HepG2 (cell line): Measurements from ENCODE around the gene MSANTD2. TPM values are rescaled to one million over a fixed set of nuclear protein-coding genes. Genes with fewer than 3 reads are reported as not detected.

Source experiments
- ATAC-seq: fragments of 200-7000 bp; cut with Tn5 transposase; 3 replicates; pipeline ENCODE4 v1.9.1; 2020; ENCODE audit warnings: mild to moderate bottlenecking, moderate library complexity
- BruUV-seq: library from RNA; stranded (reverse); fragments of 400-500 nt; replicated peaks from 2 replicates; lab custom pipeline; 2021; lab: Mats Ljungman, UMichigan
- CTCF ChIA-PET: fragments of 300-600 bp; formaldehyde crosslinking; extraction: SDS; loops from one replicate; lab custom pipeline; 2021; ENCODE audit warnings: low total read pairs, inconsistent platforms, low intra/inter-chr PET ratio; lab: Yijun Ruan, JAX
- POLR2A ChIA-PET: fragments of 350-600 bp; sonication (Branson Sonifier 250); formaldehyde crosslinking; loops from one replicate; lab custom pipeline; 2020; ENCODE audit warnings: antibody characterized with exemption, inconsistent platforms; lab: Yijun Ruan, JAX
- DNase-seq: peaks from one replicate; pipeline ENCODE4 v3.0.0-alpha.2; 2015; ENCODE audit warnings: low spot score
- FAIRE-seq: peaks from 3 replicates; lab custom pipeline; 2011; peaks lifted over from hg19 to GRCh38; lab: Jason Lieb, UNC
- H2AFZ ChIP-seq: one replicate; pipeline ENCODE4 v1.6.1; 2011; ENCODE audit warnings: low read length, inconsistent platforms
- H3K27ac ChIP-seq: fragments of 300-600 bp; 3 replicates; pipeline ENCODE4 v1.8.0; 2011; ENCODE audit warnings: mixed run types, mild to moderate bottlenecking, mixed read lengths, low read length, inconsistent platforms; ENCODE audit not compliant: insufficient read depth; ENCODE audit errors: extremely low read length
- H3K27me3 ChIP-seq, 2 experiments: fragments of 200-600 bp in 1 of 2; 2 replicates in 1 of 2; 3 replicates in 1 of 2; pipeline versions ENCODE4 v1.6.0 to v1.8.0; 2011; ENCODE audit warnings: low read length in 2 of 2, mild to moderate bottlenecking in 2 of 2, moderate library complexity in 2 of 2, inconsistent platforms in 1 of 2; ENCODE audit not compliant: insufficient read depth in 2 of 2, control insufficient read depth in 1 of 2
- H3K36me3 ChIP-seq, 2 experiments: fragments of 200-600 bp in 1 of 2; replicated peaks in 1 of 2; 2 replicates in 1 of 2; 3 replicates in 1 of 2; pipeline versions ENCODE4 v1.5.1 to v1.8.0; 2011; ENCODE audit warnings: low read length in 2 of 2, inconsistent platforms in 1 of 2; ENCODE audit not compliant: insufficient read depth in 2 of 2, control insufficient read depth in 1 of 2
- H3K4me1 ChIP-seq: 2 replicates; pipeline ENCODE4 v1.5.1; 2012; ENCODE audit warnings: low read length, inconsistent platforms; ENCODE audit not compliant: insufficient read depth
- H3K4me2 ChIP-seq: 2 replicates; pipeline ENCODE4 v1.6.0; 2011; ENCODE audit warnings: low read depth, low read length, inconsistent platforms
- H3K4me3 ChIP-seq, 3 experiments: fragments of 200-600 bp in 1 of 3; sonication (generic), shearing (Covaris generic) in 1 of 3; replicated peaks in 1 of 3; 2 replicates each; pipeline ENCODE4 v1.5.1; 2011 to 2016; ENCODE audit warnings: low read length in 3 of 3, inconsistent platforms in 2 of 3, low read depth in 2 of 3, mild to moderate bottlenecking in 2 of 3, control low read depth in 1 of 3, mixed read lengths in 1 of 3; ENCODE audit not compliant: insufficient read depth in 1 of 3
- H3K79me2 ChIP-seq: one replicate; pipeline ENCODE4 v1.6.1; 2011; ENCODE audit warnings: low read length, inconsistent platforms; ENCODE audit not compliant: insufficient read depth
- H3K9ac ChIP-seq: 2 replicates; pipeline ENCODE4 v1.6.0; 2011; ENCODE audit warnings: mild to moderate bottlenecking, low read depth, low read length, inconsistent platforms; ENCODE audit not compliant: insufficient read depth
- H3K9me3 ChIP-seq: 2 replicates; pipeline ENCODE4 v1.5.1; 2012; ENCODE audit warnings: mild to moderate bottlenecking, low read length
- H4K20me1 ChIP-seq: 2 replicates; pipeline ENCODE4 v1.6.0; 2011; ENCODE audit warnings: inconsistent platforms, mild to moderate bottlenecking, low read length, moderate library complexity; ENCODE audit not compliant: insufficient read depth
- ATF7-NPFF ChIP-seq: sonication (generic); formaldehyde crosslinking; IDR thresholded peaks from 2 replicates; pipeline ENCODE4 v1.8.1; 2023; ENCODE audit warnings: mild to moderate bottlenecking, low read depth, missing genetic modification reagents, moderate library complexity
- NONO ChIP-seq, 2 experiments: fragments of 450-650 bp in 1 of 2; sonication (generic) in 1 of 2; formaldehyde crosslinking in 1 of 2; IDR thresholded peaks in 1 of 2; conservative IDR thresholded peaks in 1 of 2; 2 replicates each; pipeline versions ENCODE4 v1.6.1 to v1.8.0; 2017 to 2022; ENCODE audit warnings: mild to moderate bottlenecking in 1 of 2, missing genetic modification reagents in 1 of 2, moderate library complexity in 1 of 2
- PRMT3 ChIP-seq: sonication (generic); formaldehyde crosslinking; IDR thresholded peaks from 2 replicates; pipeline ENCODE4 v1.8.1; 2022; ENCODE audit warnings: low read depth, mild to moderate bottlenecking, moderate library complexity, missing genetic modification reagents, borderline replicate concordance
- SP5 ChIP-seq: IDR thresholded peaks from 2 replicates; pipeline ENCODE4 v1.6.1; 2016; ENCODE audit warnings: low read depth, borderline replicate concordance
- ZBTB21 ChIP-seq: sonication (generic); formaldehyde crosslinking; IDR thresholded peaks from 2 replicates; pipeline ENCODE4 v1.4.0; 2020; ENCODE audit warnings: missing genetic modification reagents
- ZNF572 ChIP-seq: sonication (generic); formaldehyde crosslinking; IDR thresholded peaks from 2 replicates; pipeline ENCODE4 v1.5.1; 2020; ENCODE audit warnings: mild to moderate bottlenecking, missing genetic modification reagents
- ZNF790 ChIP-seq: sonication (generic); formaldehyde crosslinking; IDR thresholded peaks from 2 replicates; pipeline ENCODE4 v1.8.0; 2022; ENCODE audit warnings: missing genetic modification reagents, mild to moderate bottlenecking, borderline replicate concordance
- WGBS: methylation state at CpG from one replicate; pipeline ENCODE4 v1.1.6; 2017; ENCODE audit warnings: low lambda C conversion rate; 5-methylcytosine and 5-hydroxymethylcytosine counted together
- in situ Hi-C: cut with HindIII; loops from 2 replicates; pipeline ENCODE4 v1.10.0; 2017; ENCODE audit warnings: low pct_unique_long_range_greater_than_20kb; ENCODE audit not compliant: extremely low pct_ligation_motif_present
- intact Hi-C: fragments of 100-400 bp; cut with micrococcal nuclease; formaldehyde crosslinking; loops from one replicate; pipeline ENCODE4 v1.10.0; 2022; ENCODE audit not compliant: unreplicated experiment
- polyA plus RNA-seq, 8 experiments: library from polyadenylated mRNA; depleted of rRNA in 3 of 8; stranded (reverse) in 7 of 8; unstranded in 1 of 8; fragments of >200 nt; fragmentation: Illumina TruSeq in 4 of 8; extraction: Trizol in 4 of 8; gene quantifications; 2 replicates each; pipeline versions ENCODE4 v1.2.1 to v1.2.3, GENCODE V29; 2011 to 2016; ENCODE audit warnings: low read depth in 4 of 8, missing spikeins in 1 of 8, mixed read lengths in 1 of 8; ENCODE audit not compliant: insufficient read depth in 1 of 8
- total RNA-seq, 5 experiments: library from RNA; depleted of rRNA; stranded (reverse); fragments of >200 nt; fragmentation: Illumina TruSeq; extraction: Trizol; gene quantifications; 2 replicates each; pipeline ENCODE4 v1.2.3, GENCODE V29; 2016; ENCODE audit warnings: low read depth in 1 of 5
- TF ChIP-seq, protein P1 (sequence below): sonication (generic); formaldehyde crosslinking; IDR thresholded peaks from 2 replicates; pipeline ENCODE4 v1.8.1; 2022; ENCODE audit warnings: mild to moderate bottlenecking, missing genetic modification reagents

MSANTD2 gene
- total and polyA plus RNA-seq, 2 of the 13 experiments (the other 11 are each of a cell fraction or from before 2014, with no cell fraction given) = 8.7 to 10.1 TPM

DNA sequence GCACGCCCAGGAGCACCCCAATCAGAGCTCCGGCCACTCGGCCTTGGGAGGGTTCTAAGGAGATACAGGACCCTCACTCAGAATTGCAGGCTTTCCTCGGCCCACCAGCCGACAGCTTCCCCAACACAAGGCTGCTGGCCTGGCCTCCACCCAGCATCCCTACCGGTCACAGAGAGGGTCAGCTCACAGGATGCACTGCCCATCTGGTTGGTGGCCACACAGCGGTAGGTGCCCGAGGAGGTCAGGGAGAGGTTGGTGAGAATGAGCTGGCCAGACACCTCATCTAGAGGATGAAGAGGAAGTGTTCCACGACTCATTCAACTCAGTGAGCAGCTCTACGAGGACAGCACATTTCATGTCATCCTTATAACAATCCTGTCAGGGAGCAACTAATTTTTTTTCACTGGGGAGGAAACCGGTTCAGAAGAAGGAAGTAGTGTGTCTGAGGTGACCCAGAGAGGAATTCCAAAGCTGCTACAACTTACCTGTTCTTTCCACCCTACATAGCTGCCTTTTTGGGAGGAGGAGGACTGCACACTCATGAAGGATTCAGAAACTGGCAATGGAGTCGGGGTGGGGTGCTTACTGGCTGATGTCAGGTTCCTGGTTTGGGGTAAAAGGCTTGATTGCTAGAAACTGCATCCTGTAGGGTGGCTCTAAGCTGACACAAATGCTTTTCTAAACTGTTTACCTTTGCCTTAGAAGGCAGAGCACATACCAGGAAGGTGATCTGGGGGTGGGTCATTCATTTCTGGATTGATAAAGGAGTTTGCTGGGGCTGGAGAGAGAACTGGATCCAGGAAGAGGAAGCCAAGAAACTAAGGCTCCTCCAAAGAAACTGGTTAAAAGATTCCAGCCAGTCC lies 51.5 kb downstream of the MSANTD2 start (continued):
- TF ChIP-seq ZNF572 (CRISPR knock-in tag) (no peak), ATF7-NPFF (no peak), ZNF790 (CRISPR knock-in tag) (no peak), PRMT3 (no peak)

DNA sequence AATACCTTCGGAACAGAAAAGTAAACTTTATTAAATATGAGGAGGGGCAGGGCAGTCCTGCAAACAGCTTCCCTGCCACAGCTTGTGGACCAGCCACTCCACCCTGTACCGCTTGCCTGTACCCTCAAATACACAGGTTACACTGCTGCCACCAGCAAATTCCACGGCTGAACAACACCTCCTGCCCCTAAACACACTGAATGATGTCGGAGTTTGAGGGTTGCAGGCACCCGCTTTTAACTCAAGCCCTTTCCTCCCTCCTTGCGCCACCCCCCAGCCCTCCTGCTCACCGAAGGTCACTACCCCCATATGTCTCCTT lies 52.1 kb downstream of the MSANTD2 start:
- ChIA-PET POLR2A (interaction anchor here (1.0 to 4.7 kb wide), 2 partner anchors 11 to 15 kb away, joined by 3 to 48 read pairs; no protein-coding TSS in a partner anchor), CTCF (no interaction called here)
- Histone ChIP-seq H3K27ac (no peak overlapping the region), H4K20me1 (no peaks in the 10 kb centered on the region), H3K4me2 (no peak overlapping the region), H3K79me2 (no peaks in the 10 kb centered on the region), H3K4me1 (peaks cover 56% of the 10 kb centered on the region), H2AFZ (no peak overlapping the region), H3K4me3 (no peak overlapping the region), H3K36me3 (no peaks in the 10 kb centered on the region), H3K9ac (no peak overlapping the region), H3K27me3 (peaks cover 0 to 72% of the 10 kb centered on the region in 2 experiments; a peak in 4 of 5 replicates), H3K9me3 (no peaks in the 10 kb centered on the region)
- WGBS = 55% methylated on average over 7 of the region's 7 CpGs
- intact Hi-C loops (loop anchor here (10.0 kb wide), 1 partner anchor 47 kb away; no protein-coding TSS in a partner anchor), in situ Hi-C loops (no loop called here)
- no peak for TF ChIP-seq SP5 (CRISPR knock-in tag)
- no peak for TF ChIP-seq NONO (IDR thresholded peaks at IDR 0.05)
- TF ChIP-seq NONO (CRISPR knock-in tag; conservative IDR thresholded peaks at IDR 0.05) = no peak
- TF ChIP-seq ZBTB21 (CRISPR knock-in tag) = no peak
- TF ChIP-seq, protein P1, sequence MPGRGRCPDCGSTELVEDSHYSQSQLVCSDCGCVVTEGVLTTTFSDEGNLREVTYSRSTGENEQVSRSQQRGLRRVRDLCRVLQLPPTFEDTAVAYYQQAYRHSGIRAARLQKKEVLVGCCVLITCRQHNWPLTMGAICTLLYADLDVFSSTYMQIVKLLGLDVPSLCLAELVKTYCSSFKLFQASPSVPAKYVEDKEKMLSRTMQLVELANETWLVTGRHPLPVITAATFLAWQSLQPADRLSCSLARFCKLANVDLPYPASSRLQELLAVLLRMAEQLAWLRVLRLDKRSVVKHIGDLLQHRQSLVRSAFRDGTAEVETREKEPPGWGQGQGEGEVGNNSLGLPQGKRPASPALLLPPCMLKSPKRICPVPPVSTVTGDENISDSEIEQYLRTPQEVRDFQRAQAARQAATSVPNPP (CRISPR knock-in tag) = no peak
- DNase-seq (no peak), ATAC-seq (no peak), FAIRE-seq (no peak)
- no TSS peak for BruUV-seq
